ENCODE measurements around the gene ZDHHC11B.
"Not testable (repeated sequence)": the region's sequence is repeated elsewhere in the genome, so short reads cannot be mapped to it uniquely, and the experiment has no call there.

Gene ZDHHC11B, protein sequence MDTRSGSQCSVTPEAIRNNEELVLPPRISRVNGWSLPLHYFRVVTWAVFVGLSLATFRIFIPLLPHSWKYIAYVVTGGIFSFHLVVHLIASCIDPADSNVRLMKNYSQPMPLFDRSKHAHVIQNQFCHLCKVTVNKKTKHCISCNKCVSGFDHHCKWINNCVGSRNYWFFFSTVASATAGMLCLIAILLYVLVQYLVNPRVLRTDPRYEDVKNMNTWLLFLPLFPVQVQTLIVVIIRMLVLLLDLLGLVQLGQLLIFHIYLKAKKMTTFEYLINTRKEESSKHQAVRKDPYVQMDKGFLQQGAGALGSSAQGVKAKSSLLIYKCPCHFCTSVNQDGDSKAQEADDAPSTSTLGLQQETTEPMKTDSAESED

GRCh38 chr5:784428-785177 lies at the start of gene ZDHHC11B:
ZDHHC11B (minus strand) TSS chr5:784729; CDS start chr5:766919, 17,810 bp downstream.
- peak; percentile 74 for DNase-seq

GRCh38 chr5:834013-834412 lies 49.5 kb upstream of the ZDHHC11B start:
- not testable (repeated sequence) for DNase-seq

DNA sequence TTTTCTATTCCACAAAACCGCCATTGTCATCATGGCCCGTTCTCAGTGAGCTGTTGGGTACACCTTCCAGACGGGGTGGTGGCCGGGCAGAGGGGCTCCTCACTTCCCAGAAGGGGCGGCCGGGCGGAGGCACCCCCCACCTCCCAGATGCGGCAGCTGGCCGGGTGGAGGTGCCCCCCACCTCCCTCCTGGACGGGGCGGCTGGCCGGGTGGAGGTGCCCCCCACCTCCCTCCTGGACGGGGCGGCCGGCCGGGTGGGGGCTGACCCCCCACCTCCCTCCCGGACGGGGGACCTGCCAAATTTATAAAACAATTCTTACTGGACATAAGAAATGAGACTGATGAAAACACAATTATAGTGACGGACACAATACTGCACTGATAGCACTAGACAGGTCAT lies 43.7 kb upstream of the ZDHHC11B start:
- not testable (repeated sequence) for DNase-seq

DNA sequence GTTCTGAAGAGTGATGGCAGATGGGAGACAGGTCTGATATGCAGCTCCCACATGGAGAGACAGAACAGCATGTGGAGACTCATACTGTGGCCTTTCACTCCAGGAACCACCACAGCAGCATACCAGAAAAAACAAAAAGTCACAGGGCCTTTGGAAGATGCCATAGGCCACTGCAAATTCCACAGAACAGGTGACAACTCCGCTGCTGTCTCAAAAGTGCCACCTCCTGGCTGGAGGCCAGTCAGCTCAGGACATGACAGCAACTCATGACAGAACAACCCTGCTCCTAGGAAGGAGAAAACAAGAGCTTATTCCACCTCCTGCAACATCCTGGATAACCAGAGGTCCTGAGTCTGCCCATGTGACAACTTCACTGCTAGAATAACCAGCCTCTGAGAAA lies 41.0 kb upstream of the ZDHHC11B start:
- not testable (repeated sequence) for DNase-seq

DNA sequence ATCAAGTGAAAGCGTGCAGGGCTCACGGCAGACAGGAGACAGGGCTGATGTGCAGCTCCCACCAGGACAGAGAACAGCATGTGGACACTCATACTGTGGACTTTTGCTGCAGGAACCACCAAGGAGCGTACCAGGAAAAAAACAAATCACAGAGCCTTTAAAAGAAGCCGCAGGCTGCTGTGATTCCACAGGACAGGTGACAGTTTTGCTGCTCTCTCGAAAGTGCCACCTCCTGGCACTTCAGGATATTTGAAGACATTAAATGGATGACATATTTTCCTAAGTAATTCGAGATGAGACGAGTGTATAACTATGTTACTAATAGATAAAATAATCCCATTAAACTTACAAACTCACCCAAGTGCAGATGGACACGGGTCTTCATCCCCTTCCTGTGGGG lies 37.0 kb upstream of the ZDHHC11B start:
- DNase-seq: no peak

- no peak for DNase-seq
These were observed 35.7 kb upstream of the ZDHHC11B start for GRCh38 chr5:820245-820644.

GRCh38 chr5:819078-819477 lies 34.5 kb upstream of the ZDHHC11B start:
- DNase-seq: no peak

- DNase-seq: no peak
These were observed 31.6 kb upstream of the ZDHHC11B start for GRCh38 chr5:816176-816575.

- DNase-seq: no peak
These were observed 30.9 kb upstream of the ZDHHC11B start for GRCh38 chr5:815449-815848.

DNA sequence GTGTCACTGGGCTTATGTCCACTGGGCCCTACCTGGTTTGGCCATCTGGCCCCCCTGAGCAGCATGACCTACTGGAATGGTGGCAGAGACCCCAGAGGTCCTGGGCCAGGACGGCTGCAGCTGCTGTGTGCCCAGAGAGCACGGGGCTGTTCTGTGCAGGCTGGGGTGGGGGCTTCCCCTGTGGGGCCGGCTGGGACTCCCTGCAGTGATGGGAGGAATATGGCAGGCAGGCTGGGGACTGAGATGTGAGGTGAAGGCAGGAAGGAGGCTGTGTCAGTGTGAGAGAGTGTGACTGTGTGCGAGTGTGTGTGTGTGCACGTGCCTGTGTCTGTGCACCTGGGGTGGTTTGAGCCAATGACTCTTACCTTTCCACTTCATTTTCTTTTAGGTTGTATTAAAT lies 29.0 kb upstream of the ZDHHC11B start:
- not testable (repeated sequence) for DNase-seq

- DNase-seq: not testable (repeated sequence)
These were observed 26.9 kb upstream of the ZDHHC11B start for GRCh38 chr5:811384-811783.

DNA sequence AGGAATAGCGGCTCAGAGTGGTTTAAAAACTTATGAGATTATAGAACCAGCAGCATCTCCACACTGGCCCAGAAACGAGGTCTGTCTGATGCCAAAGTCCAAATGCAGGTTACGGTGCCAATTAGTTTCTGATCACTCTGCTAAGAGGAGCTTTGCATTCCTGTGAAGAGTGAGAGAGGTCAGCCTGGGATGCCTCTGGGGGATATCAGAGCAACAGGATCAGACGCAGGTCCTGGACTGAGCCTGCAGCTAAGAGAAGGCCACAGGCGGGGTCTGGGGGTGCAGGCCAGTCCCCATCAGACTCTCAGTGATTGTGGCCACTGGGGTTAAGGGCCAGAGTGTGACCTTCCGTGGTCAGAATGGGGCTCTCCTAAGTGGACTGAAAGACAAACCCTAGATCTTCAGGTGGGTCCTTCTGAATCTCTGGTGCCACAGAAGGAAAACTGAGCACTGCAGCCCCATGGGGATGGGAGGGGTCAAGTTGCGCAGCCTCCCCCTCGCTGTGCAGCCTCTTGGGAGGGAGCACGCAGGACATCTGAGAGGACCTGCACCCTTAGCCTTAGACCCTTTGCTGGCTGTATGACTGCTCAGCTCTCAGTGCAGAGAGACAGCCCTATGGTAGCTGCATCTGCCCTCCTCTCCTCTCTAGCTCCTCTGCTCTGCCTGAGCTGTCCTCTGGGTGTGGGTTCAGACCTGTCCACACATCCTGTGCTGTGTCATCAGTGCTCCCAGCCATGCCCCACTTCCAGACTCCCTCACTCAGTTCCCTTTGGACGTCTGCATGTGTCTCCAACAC lies 23.4 kb upstream of the ZDHHC11B start:
- not testable (repeated sequence) for DNase-seq

GRCh38 chr5:801472-801871 lies 16.9 kb upstream of the ZDHHC11B start:
- DNase-seq: no peak

DNA sequence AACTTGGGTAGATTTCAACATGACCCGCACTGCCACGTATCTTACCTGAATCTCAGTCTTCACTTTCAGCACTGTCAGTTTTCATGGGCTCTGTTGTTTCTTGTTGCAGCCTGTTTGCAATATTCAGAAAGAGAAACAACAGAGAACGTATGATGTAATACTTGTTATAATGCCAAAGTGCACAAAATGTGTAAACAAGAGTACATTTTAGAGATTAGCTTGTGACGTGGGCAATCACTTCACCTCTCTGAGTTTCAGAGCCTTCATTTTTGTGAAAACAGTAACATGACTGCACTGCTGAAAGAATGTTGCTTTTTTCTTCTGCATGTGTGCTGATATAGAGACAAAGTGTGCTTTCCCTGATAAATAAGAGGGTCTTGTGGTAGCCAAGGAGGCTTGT lies 16.5 kb upstream of the ZDHHC11B start:
- DNase-seq: not testable (repeated sequence)

- DNase-seq: not testable (repeated sequence)
These were observed 14.1 kb upstream of the ZDHHC11B start for GRCh38 chr5:798505-799138.

DNA sequence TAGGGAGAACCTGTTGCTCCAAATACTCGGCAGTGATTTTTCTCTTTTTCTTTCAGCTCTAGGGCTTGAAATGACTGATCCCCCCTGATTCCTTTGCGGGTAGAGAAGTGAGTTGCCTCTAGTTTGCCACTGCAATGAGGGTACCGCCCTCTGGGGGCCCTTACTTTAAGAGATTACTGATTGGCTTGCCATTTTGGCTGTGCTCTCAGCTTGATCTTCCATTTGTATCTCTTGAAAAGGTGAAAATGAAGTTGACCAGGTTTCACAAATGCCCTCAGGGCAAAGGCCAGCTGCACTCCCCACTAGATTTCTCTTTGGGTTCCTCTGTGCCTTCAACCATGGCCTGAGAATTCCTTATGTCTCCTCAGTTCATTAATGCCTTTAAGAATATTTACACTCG lies 13.5 kb upstream of the ZDHHC11B start:
- DNase-seq: not testable (repeated sequence)

- DNase-seq: not testable (repeated sequence)
These were observed 11.3 kb upstream of the ZDHHC11B start for GRCh38 chr5:795873-796272.

DNA sequence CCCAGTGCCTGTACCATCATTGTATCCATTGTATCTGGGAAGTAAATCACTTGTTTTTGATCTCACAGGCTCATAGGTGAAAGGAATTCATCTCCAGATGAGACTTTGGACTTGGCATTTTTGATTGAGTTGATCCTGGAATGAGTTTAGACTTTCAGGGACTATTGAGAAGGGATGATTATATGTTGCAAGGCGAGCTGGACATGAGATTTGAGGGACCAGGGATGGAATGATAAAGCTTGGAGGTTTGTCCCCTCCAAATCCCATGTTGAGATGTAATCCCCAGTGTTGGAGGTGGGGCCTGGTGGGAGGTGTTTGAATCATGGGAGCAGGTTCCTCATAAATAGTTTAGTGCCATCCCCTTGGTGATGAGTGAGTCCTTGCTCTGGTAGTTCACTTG lies 10.4 kb upstream of the ZDHHC11B start:
- DNase-seq: not testable (repeated sequence)

GRCh38 chr5:788703-789102 lies 4.2 kb upstream of the ZDHHC11B start:
- DNase-seq: not testable (repeated sequence)

GRCh38 chr5:787857-788233 lies 3.3 kb upstream of the ZDHHC11B start:
- DNase-seq: not testable (repeated sequence)

DNA sequence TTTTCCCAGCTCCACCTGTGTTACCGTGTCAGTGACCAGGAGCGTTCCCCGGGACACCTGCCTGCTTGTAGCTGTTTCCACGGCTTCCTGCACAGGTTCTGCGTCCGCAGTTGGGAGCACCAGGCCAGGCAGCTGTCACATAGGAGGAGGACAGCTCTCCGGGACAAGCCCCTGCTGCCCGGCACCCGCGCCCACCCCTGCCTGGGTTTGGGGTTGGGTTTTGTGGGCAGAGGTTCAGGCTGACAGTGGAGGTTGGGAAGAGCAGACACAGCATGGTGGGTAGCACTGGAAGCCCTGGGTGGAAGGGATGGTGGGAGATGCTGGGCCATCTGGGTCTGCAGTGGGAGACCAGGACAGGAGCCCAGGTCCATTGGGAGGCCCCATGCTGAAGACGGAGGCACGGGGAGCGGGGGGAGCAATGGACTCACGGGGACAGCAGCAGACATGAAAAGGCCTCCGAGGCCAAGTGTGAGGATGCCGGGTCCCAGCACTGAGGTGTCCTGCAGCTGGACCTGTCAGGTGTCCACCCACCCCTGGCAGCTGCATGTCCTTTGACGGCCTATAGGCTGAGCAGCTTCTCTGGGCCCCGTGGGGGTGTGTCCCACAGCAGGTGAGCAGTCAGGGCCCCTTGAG lies 2.8 kb upstream of the ZDHHC11B start:
- DNase-seq: not testable (repeated sequence)

GRCh38 chr5:785181-785705 lies 714 bp upstream of the ZDHHC11B start:
- DNase-seq: not testable (repeated sequence)

Data from CD4-positive, alpha-beta T cell treated with Interleukin-15 for 1 hour (primary cell).